Caco-2 (cell line): Measurements from ENCODE around the gene GPS1. TPM values are rescaled to one million over a fixed set of nuclear protein-coding genes. Genes with fewer than 3 reads are reported as not detected.
A peak's percentile ranks its signal among the peaks of the same experiment; 100 is the strongest.

Source experiments
- BruUV-seq: library from RNA; stranded (reverse); fragments of 400-500 nt; replicated peaks from 2 replicates; lab custom pipeline; 2021; lab: Mats Ljungman, UMichigan
- CTCF ChIA-PET: fragments of 300-600 bp; sonication (Branson Sonifier 250); formaldehyde crosslinking; loops from one replicate; lab custom pipeline; 2022; ENCODE audit warnings: antibody characterized with exemption; lab: Charles Lee
- POLR2A ChIA-PET: fragments of 300-600 bp; sonication (Branson Sonifier 250); formaldehyde crosslinking; loops from one replicate; lab custom pipeline; 2022; ENCODE audit warnings: antibody characterized with exemption; lab: Charles Lee
- DNase-seq, 2 experiments: peaks; one replicate each; pipeline versions ENCODE4 v3.0.0 to v3.0.0-alpha.2; 2020 to 2022
- H3K27me3 ChIP-seq: replicated peaks from 2 replicates; pipeline ENCODE4 v1.6.0; 2011; ENCODE audit warnings: low read length; ENCODE audit not compliant: control insufficient read depth, insufficient read depth
- H3K36me3 ChIP-seq: 2 replicates; pipeline ENCODE4 v1.5.1; 2011; ENCODE audit warnings: low read length; ENCODE audit not compliant: control insufficient read depth, insufficient read depth
- H3K4me1 ChIP-seq: fragments of 250-450 bp; sonication (Bioruptor Pico); 2 replicates; pipeline ENCODE4 v1.5.1; 2020; ENCODE audit warnings: mild to moderate bottlenecking
- H3K4me3 ChIP-seq: 2 replicates; pipeline ENCODE4 v1.5.1; 2011; ENCODE audit warnings: low read depth, mild to moderate bottlenecking, control low read depth, low read length
- H3K9me3 ChIP-seq: fragments of 250-450 bp; sonication (Bioruptor Pico); 2 replicates; pipeline ENCODE4 v1.5.1; 2020; ENCODE audit warnings: mild to moderate bottlenecking, moderate library complexity
- H3K27ac Mint-ChIP-seq: one replicate; pipeline ENCODE4 v1.8.0; 2022; ENCODE audit warnings: mixed read lengths; ENCODE audit not compliant: unreplicated experiment
- H3K27me3 Mint-ChIP-seq: one replicate; pipeline ENCODE4 v1.8.0; 2022; ENCODE audit warnings: mixed read lengths; ENCODE audit not compliant: insufficient read depth, unreplicated experiment
- H3K36me3 Mint-ChIP-seq: one replicate; pipeline ENCODE4 v1.8.0; 2022; ENCODE audit warnings: mild to moderate bottlenecking, mixed read lengths; ENCODE audit not compliant: insufficient read depth, unreplicated experiment
- H3K4me1 Mint-ChIP-seq: one replicate; pipeline ENCODE4 v1.8.0; 2022; ENCODE audit warnings: low read depth, mixed read lengths; ENCODE audit not compliant: unreplicated experiment
- H3K4me3 Mint-ChIP-seq: one replicate; pipeline ENCODE4 v1.8.0; 2022; ENCODE audit warnings: mild to moderate bottlenecking, moderate library complexity, mixed read lengths; ENCODE audit not compliant: unreplicated experiment
- H3K9me3 Mint-ChIP-seq: one replicate; pipeline ENCODE4 v1.8.0; 2022; ENCODE audit warnings: mixed read lengths; ENCODE audit not compliant: unreplicated experiment
- intact Hi-C: fragments of 100-400 bp; cut with micrococcal nuclease; formaldehyde crosslinking; loops from one replicate; pipeline ENCODE4 v1.10.0; 2022; ENCODE audit not compliant: unreplicated experiment
- total RNA-seq: library from RNA; stranded (reverse); gene quantifications from 2 replicates; pipeline ENCODE4 v1.2.3, GENCODE V29; 2022
- TF ChIP-seq, protein P1 (sequence below), 2 experiments: fragments of 200-600 bp in 1 of 2; IDR thresholded peaks; 1 replicate in 1 of 2; 2 replicates in 1 of 2; pipeline versions ENCODE4 v1.5.1 to v1.8.0; 2011 to 2022; ENCODE audit warnings: antibody characterized with exemption in 1 of 2, control low read depth in 1 of 2, inconsistent platforms in 1 of 2, low read depth in 1 of 2, low read length in 1 of 2, mild to moderate bottlenecking in 1 of 2, moderate library complexity in 1 of 2; ENCODE audit not compliant: insufficient read depth in 1 of 2, severe bottlenecking in 1 of 2, unreplicated experiment in 1 of 2

Gene GPS1
- total RNA-seq, 1 experiment from 2014 or later: 195 TPM

DNA sequence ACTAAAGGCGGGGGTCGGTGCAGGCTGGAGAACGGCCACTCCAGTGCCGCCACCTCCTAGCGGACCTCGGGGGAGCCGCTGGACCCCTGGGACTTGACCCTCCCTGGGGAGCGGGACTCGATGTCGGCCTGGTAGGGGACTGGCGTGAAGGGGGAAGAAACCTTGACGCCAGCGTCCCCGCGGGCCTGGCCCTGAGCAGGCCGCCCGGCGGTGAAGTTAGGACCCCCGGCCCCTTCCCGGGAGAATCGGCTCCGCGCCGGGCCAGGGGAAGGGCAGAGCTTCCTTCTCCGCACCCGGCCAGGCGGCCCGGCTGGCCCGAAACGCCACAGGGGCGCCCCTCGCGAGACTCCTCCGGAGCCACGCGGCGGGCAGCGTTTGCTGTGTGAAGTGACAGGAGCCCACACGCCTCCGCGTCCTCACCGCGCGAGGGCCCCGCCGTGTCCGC, 13.5 kb downstream of the GPS1 start:
- Mint-ChIP-seq H3K27ac (no peak overlapping the region), H3K36me3 (peaks cover 21% of the 10 kb centered on the region), H3K4me3 (peak overlapping the region; percentile 74), H3K27me3 (no peaks in the 10 kb centered on the region), H3K4me1 (no peaks in the 10 kb centered on the region), H3K9me3 (no peaks in the 10 kb centered on the region)
- Histone ChIP-seq H3K4me3 (peak overlapping the region; percentile 59), H3K4me1 (peaks cover 12% of the 10 kb centered on the region), H3K36me3 (peaks cover 3% of the 10 kb centered on the region; the same call in 1 of the 2 replicates), H3K9me3 (no peaks in the 10 kb centered on the region), H3K27me3 (no peaks in the 10 kb centered on the region)
- intact Hi-C loops: no loop called here
- BruUV-seq: no TSS peak
- ChIA-PET CTCF (interaction anchor here (0.9 kb wide), 1 partner anchor 35 kb away, joined by 3 read pairs; no protein-coding TSS in a partner anchor), POLR2A (interaction anchor here (0.8 kb wide), 1 partner anchor 35 kb away, joined by 3 read pairs; no protein-coding TSS in a partner anchor)
- TF ChIP-seq, protein P1, sequence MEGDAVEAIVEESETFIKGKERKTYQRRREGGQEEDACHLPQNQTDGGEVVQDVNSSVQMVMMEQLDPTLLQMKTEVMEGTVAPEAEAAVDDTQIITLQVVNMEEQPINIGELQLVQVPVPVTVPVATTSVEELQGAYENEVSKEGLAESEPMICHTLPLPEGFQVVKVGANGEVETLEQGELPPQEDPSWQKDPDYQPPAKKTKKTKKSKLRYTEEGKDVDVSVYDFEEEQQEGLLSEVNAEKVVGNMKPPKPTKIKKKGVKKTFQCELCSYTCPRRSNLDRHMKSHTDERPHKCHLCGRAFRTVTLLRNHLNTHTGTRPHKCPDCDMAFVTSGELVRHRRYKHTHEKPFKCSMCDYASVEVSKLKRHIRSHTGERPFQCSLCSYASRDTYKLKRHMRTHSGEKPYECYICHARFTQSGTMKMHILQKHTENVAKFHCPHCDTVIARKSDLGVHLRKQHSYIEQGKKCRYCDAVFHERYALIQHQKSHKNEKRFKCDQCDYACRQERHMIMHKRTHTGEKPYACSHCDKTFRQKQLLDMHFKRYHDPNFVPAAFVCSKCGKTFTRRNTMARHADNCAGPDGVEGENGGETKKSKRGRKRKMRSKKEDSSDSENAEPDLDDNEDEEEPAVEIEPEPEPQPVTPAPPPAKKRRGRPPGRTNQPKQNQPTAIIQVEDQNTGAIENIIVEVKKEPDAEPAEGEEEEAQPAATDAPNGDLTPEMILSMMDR (IDR thresholded peaks at IDR 0.05; ENCODE audit: insufficient read depth in 1 of 2, low read depth in 1 of 2, low read length in 1 of 2, severe bottlenecking in 1 of 2, unreplicated experiment in 1 of 2): no peak
- no peak for DNase-seq

DNA sequence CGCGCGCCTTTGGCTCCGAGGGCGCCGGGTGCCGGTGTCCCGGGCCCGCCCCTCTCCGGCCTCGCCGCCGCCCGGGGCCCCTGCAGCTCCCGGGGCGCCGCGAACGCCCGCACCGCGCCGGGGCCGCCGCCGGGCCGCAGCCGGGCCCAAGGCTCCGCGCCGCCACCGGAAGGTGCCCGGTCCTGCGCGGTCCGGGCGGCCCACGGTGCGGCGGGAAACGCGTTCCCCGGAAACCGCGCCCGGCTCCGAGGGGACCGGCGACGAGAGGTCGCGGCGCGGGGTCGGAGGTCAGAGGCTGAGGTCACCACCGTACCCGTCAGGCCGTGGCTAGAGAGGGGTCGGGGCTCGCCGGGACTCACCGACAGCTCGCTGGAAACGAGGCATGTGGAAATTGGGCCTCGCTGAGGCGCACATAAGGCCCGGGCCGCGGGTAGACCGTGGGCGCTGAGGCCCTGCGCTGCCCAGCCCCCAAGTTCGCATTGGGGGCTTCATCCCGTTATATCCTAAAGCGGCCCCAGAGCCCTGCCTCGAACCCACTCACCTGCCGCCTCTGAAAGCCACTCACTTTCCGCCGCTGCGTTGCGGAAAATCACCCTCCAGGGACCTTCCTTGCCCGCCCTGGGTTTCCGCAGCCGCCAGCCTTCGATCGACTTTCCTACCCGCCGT, 14.1 kb downstream of the GPS1 start, which contains the start of gene DUS1L:
TSS of gene DUS1L (minus strand) at position 167 of the 666 bp plus-strand sequence. CDS start 745 bp downstream, outside the sequence.
- Histone ChIP-seq H3K4me3 (peak within 1 kb of the TSS; percentile 59), H3K27me3 (no peaks in the 10 kb centered on the region), H3K4me1 (peaks cover 12% of the 10 kb centered on the region), H3K9me3 (no peaks in the 10 kb centered on the region), H3K36me3 (peaks cover 3% of the 10 kb centered on the region; the same call in 1 of the 2 replicates)
- no TSS peak for BruUV-seq
- POLR2A ChIA-PET: interaction anchor here (0.8 kb wide), 1 partner anchor 35 kb away, joined by 3 read pairs; no protein-coding TSS in a partner anchor
- peak within 1 kb of the TSS; percentile 78 for H3K27ac Mint-ChIP-seq
- peaks cover 15% of the 10 kb centered on the region for H3K36me3 Mint-ChIP-seq
- TF ChIP-seq, protein P1 (IDR thresholded peaks at IDR 0.05; ENCODE audit: insufficient read depth in 1 of 2, low read depth in 1 of 2, low read length in 1 of 2, severe bottlenecking in 1 of 2, unreplicated experiment in 1 of 2): no peak
- DNase-seq: peak in 1 of 2 experiments; percentile 84
- intact Hi-C loops: no loop called here
- CTCF ChIA-PET: no interaction called here
- peak within 1 kb of the TSS; percentile 74 for H3K4me3 Mint-ChIP-seq
- H3K9me3 Mint-ChIP-seq: no peaks in the 10 kb centered on the region
- no peaks in the 10 kb centered on the region for H3K27me3 Mint-ChIP-seq
- no peaks in the 10 kb centered on the region for H3K4me1 Mint-ChIP-seq

DNA sequence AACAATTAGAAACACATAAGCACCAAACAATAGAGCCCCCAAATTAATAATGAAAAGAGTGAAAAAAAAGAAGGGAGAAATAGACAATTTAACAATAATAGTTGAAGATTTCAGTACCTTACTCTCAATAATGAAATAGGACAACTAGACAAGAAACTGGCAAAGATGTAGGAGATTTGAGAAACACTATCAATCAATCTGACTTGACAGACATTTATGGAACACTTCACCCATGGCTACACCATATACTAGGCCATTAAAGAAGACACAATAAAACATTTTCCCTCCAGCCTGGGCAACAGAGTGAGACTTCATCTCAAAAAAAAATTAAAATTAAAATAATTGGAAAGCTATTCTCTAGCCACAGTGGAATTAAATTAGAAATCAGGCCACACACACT, 18.9 kb downstream of the GPS1 start:
- TF ChIP-seq, protein P1 (IDR thresholded peaks at IDR 0.05; ENCODE audit: insufficient read depth in 1 of 2, low read depth in 1 of 2, low read length in 1 of 2, severe bottlenecking in 1 of 2, unreplicated experiment in 1 of 2): no peak
- no peaks in the 10 kb centered on the region for H3K9me3 ChIP-seq
- no peak for DNase-seq
- no peaks in the 10 kb centered on the region for H3K27me3 Mint-ChIP-seq
- H3K36me3 Mint-ChIP-seq: peaks cover 28% of the 10 kb centered on the region
- ChIA-PET CTCF (interaction anchor here (0.7 to 1.1 kb wide), 2 partner anchors 33 to 658 kb away, joined by 3 to 4 read pairs; partner anchors contain the start of gene DCXR), POLR2A (no interaction called here)
- H3K4me1 ChIP-seq: peaks cover 7% of the 10 kb centered on the region
- no peaks in the 10 kb centered on the region for H3K27me3 ChIP-seq
- no peaks in the 10 kb centered on the region for H3K36me3 ChIP-seq
- no peaks in the 10 kb centered on the region for H3K9me3 Mint-ChIP-seq
- no peak overlapping the region for H3K4me3 ChIP-seq
- H3K4me1 Mint-ChIP-seq: no peaks in the 10 kb centered on the region
- no peak overlapping the region for H3K27ac Mint-ChIP-seq
- BruUV-seq: no TSS peak
- H3K4me3 Mint-ChIP-seq: no peak overlapping the region
- intact Hi-C loops: no loop called here
